Mammary epithelial cell (primary cell): Measurements from ENCODE around the gene CCND3.

Source experiments
- CTCF ChIP-seq, 2 donors: IDR thresholded peaks in 1 of 2; conservative IDR thresholded peaks in 1 of 2; 2 replicates each; pipeline ENCODE4 v1.5.1; 2011 to 2012; ENCODE audit warnings: inconsistent platforms in 2 of 2, low read length in 2 of 2, mild to moderate bottlenecking in 2 of 2, control low read depth in 1 of 2, low read depth in 1 of 2; ENCODE audit not compliant: insufficient read depth in 1 of 2; ENCODE audit errors: extremely low read depth in 1 of 2
- EZH2 ChIP-seq: IDR thresholded peaks from 2 replicates; pipeline ENCODE4 v1.6.1; 2012; ENCODE audit warnings: low read length, inconsistent platforms, borderline replicate concordance

GRCh38 chr6:41932378-41932777, 9.2 kb downstream of the CCND3 start:
- TF ChIP-seq CTCF (conservative IDR thresholded peaks at IDR 0.05 in 1 of 2, IDR thresholded peaks at IDR 0.05 in 1 of 2; ENCODE audit: extremely low read depth in 1 of 2, insufficient read depth in 1 of 2, low read depth in 1 of 2, low read length in 2 of 2) (no peak), EZH2 (no peak)
